Measurements from ENCODE around the gene ADGRG6. TPM values are rescaled to one million over a fixed set of nuclear protein-coding genes. Genes with fewer than 3 reads are reported as not detected.

ADGRG6 gene
- total RNA-seq, 1 experiment from 2014 or later = 5.3 TPM

DNA sequence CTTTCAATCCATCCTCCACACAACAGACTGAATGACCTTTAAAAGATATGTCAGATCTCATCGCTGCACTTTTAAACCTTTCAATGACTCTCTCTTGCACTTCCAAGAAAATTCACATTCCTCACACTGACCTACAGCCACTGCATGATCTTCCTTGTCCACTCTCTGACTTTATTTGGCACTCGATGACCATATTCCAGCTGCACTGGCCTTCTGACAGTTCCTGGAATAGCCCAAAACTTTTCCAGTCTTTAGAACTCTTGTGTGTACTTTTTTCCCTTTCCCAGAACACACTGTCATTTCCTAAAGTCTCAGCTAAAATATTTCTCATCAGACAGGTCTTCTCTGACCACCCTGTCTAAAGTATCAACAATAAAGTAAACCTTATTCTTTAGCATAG lies 174.6 kb downstream of the ADGRG6 start:
- Mint-ChIP-seq H3K9me3 (peaks cover 15% of the 10 kb centered on the region), H3K36me3 (peaks cover 10% of the 10 kb centered on the region; the same call in 1 of the 2 replicates), H3K4me1 (peaks cover 7% of the 10 kb centered on the region), H3K27me3 (ENCODE audit: low read depth) (no peaks in the 10 kb centered on the region), H3K4me3 (no peak overlapping the region), H3K27ac (no peak overlapping the region)
- POLR2A ChIA-PET = no interaction called here
- TF ChIP-seq, protein P1, sequence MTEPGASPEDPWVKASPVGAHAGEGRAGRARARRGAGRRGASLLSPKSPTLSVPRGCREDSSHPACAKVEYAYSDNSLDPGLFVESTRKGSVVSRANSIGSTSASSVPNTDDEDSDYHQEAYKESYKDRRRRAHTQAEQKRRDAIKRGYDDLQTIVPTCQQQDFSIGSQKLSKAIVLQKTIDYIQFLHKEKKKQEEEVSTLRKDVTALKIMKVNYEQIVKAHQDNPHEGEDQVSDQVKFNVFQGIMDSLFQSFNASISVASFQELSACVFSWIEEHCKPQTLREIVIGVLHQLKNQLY (CRISPR knock-in tag; IDR thresholded peaks at IDR 0.05) = no peak
- TF ChIP-seq ZNF263 (CRISPR knock-in tag; IDR thresholded peaks at IDR 0.05; ENCODE audit: low read depth) = no peak
- TF ChIP-seq, protein P2, sequence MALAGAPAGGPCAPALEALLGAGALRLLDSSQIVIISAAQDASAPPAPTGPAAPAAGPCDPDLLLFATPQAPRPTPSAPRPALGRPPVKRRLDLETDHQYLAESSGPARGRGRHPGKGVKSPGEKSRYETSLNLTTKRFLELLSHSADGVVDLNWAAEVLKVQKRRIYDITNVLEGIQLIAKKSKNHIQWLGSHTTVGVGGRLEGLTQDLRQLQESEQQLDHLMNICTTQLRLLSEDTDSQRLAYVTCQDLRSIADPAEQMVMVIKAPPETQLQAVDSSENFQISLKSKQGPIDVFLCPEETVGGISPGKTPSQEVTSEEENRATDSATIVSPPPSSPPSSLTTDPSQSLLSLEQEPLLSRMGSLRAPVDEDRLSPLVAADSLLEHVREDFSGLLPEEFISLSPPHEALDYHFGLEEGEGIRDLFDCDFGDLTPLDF (CRISPR knock-in tag; IDR thresholded peaks at IDR 0.05) = no peak
- TF ChIP-seq FOXK1 (CRISPR knock-in tag; IDR thresholded peaks at IDR 0.05) = no peak
- no peak for TF ChIP-seq JAZF1 (CRISPR knock-in tag; IDR thresholded peaks at IDR 0.05)
- no peak for TF ChIP-seq NFYB (CRISPR knock-in tag; conservative IDR thresholded peaks at IDR 0.05; ENCODE audit: low read depth)
- TF ChIP-seq, protein P3, sequence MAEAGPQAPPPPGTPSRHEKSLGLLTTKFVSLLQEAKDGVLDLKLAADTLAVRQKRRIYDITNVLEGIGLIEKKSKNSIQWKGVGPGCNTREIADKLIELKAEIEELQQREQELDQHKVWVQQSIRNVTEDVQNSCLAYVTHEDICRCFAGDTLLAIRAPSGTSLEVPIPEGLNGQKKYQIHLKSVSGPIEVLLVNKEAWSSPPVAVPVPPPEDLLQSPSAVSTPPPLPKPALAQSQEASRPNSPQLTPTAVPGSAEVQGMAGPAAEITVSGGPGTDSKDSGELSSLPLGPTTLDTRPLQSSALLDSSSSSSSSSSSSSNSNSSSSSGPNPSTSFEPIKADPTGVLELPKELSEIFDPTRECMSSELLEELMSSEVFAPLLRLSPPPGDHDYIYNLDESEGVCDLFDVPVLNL (CRISPR knock-in tag; IDR thresholded peaks at IDR 0.05; ENCODE audit: borderline replicate concordance, low read depth) = no peak
- TF ChIP-seq ZNF396 (CRISPR knock-in tag; IDR thresholded peaks at IDR 0.05; ENCODE audit: borderline replicate concordance) = no peak
- no peak for TF ChIP-seq JUN (CRISPR knock-in tag; IDR thresholded peaks at IDR 0.05)
- no peak for DNase-seq (ENCODE audit: low spot score)
- no peak for ATAC-seq
- CTCF ChIA-PET = interaction anchor here (2.9 kb wide), 1 partner anchor 62 kb away, joined by 39 read pairs; no protein-coding TSS in a partner anchor

DNA sequence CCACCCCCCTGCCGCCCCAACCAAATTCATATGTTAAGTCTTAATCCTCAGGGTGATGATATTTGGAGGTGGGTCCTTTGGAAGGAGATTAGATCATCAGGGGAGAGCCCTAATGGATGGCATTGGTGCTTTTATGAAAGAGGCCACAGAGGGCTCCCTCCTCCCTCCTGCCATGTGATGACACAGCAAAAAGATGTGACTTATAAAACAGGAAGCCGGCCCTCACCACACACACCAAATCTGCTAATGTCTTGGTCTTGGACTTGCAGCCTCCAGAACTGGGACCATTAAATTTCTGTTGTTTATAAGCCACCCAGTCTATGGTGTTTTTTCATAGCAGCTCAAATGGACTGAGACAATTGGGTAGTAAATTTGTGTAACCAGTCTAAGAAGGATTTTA lies 176.3 kb downstream of the ADGRG6 start:
- Mint-ChIP-seq H3K27me3 (ENCODE audit: low read depth) (no peaks in the 10 kb centered on the region), H3K27ac (no peak overlapping the region), H3K4me3 (no peak overlapping the region), H3K4me1 (peaks cover 7% of the 10 kb centered on the region), H3K9me3 (peaks cover 15% of the 10 kb centered on the region), H3K36me3 (peaks cover 10% of the 10 kb centered on the region; the same call in 1 of the 2 replicates)
- ChIA-PET CTCF (no interaction called here), POLR2A (no interaction called here)
- ATAC-seq (peak; percentile 68), DNase-seq (ENCODE audit: low spot score) (no peak)
- TF ChIP-seq, protein P4, sequence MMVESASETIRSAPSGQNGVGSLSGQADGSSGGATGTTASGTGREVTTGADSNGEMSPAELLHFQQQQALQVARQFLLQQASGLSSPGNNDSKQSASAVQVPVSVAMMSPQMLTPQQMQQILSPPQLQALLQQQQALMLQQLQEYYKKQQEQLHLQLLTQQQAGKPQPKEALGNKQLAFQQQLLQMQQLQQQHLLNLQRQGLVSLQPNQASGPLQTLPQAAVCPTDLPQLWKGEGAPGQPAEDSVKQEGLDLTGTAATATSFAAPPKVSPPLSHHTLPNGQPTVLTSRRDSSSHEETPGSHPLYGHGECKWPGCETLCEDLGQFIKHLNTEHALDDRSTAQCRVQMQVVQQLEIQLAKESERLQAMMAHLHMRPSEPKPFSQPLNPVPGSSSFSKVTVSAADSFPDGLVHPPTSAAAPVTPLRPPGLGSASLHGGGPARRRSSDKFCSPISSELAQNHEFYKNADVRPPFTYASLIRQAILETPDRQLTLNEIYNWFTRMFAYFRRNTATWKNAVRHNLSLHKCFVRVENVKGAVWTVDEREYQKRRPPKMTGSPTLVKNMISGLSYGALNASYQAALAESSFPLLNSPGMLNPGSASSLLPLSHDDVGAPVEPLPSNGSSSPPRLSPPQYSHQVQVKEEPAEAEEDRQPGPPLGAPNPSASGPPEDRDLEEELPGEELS (CRISPR knock-in tag; IDR thresholded peaks at IDR 0.05) = no peak
- peak; percentile 85 for TF ChIP-seq NFE2L1 (CRISPR knock-in tag; IDR thresholded peaks at IDR 0.05)

DNA sequence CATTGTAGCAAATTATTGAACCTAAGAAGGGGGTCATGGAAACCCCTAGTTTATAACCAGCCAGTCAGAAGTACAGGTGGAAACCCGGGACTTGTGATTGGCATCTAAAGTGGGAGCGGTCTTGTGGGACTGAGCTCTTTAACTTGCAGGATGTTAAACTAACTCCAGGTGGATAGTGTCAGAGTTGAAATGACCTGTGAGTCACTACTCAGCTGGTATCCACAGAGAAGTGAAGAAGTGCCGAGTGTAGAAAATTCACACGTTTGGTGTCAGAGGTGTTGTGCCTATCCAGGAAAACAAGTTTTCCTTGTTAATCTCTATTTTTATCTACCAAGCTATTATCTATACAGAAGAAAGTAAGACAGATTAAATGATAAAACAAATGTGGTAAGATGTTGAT lies 179.7 kb downstream of the ADGRG6 start:
- Mint-ChIP-seq H3K36me3 (peaks cover 10% of the 10 kb centered on the region; the same call in 1 of the 2 replicates), H3K27ac (no peak overlapping the region), H3K4me3 (no peak overlapping the region), H3K9me3 (peaks cover 30% of the 10 kb centered on the region), H3K4me1 (peaks cover 4% of the 10 kb centered on the region; the same call in 1 of the 2 replicates), H3K27me3 (ENCODE audit: low read depth) (no peaks in the 10 kb centered on the region)
- ChIA-PET POLR2A (no interaction called here), CTCF (no interaction called here)
- no peak for DNase-seq (ENCODE audit: low spot score)
- no peak for ATAC-seq
- TF ChIP-seq ZBTB21 (CRISPR knock-in tag; IDR thresholded peaks at IDR 0.05; ENCODE audit: borderline replicate concordance) (no peak), ZNF219 (CRISPR knock-in tag; IDR thresholded peaks at IDR 0.05; ENCODE audit: borderline replicate concordance) (no peak), ETV6 (CRISPR knock-in tag; IDR thresholded peaks at IDR 0.05) (no peak), GRHL2 (CRISPR knock-in tag; IDR thresholded peaks at IDR 0.05; ENCODE audit: insufficient replicate concordance, severe bottlenecking) (no peak), ZNF138 (CRISPR knock-in tag; conservative IDR thresholded peaks at IDR 0.05) (no peak), SOX15 (CRISPR knock-in tag; IDR thresholded peaks at IDR 0.05) (no peak), TCF7 (CRISPR knock-in tag; IDR thresholded peaks at IDR 0.05; ENCODE audit: low read depth) (no peak), ZNF423 (CRISPR knock-in tag; IDR thresholded peaks at IDR 0.05) (no peak), SMAD3 (CRISPR knock-in tag; IDR thresholded peaks at IDR 0.05; ENCODE audit: borderline replicate concordance) (no peak)
- TF ChIP-seq, protein P5, sequence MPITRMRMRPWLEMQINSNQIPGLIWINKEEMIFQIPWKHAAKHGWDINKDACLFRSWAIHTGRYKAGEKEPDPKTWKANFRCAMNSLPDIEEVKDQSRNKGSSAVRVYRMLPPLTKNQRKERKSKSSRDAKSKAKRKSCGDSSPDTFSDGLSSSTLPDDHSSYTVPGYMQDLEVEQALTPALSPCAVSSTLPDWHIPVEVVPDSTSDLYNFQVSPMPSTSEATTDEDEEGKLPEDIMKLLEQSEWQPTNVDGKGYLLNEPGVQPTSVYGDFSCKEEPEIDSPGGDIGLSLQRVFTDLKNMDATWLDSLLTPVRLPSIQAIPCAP (CRISPR knock-in tag; IDR thresholded peaks at IDR 0.05) = no peak
- TF ChIP-seq, protein P6, sequence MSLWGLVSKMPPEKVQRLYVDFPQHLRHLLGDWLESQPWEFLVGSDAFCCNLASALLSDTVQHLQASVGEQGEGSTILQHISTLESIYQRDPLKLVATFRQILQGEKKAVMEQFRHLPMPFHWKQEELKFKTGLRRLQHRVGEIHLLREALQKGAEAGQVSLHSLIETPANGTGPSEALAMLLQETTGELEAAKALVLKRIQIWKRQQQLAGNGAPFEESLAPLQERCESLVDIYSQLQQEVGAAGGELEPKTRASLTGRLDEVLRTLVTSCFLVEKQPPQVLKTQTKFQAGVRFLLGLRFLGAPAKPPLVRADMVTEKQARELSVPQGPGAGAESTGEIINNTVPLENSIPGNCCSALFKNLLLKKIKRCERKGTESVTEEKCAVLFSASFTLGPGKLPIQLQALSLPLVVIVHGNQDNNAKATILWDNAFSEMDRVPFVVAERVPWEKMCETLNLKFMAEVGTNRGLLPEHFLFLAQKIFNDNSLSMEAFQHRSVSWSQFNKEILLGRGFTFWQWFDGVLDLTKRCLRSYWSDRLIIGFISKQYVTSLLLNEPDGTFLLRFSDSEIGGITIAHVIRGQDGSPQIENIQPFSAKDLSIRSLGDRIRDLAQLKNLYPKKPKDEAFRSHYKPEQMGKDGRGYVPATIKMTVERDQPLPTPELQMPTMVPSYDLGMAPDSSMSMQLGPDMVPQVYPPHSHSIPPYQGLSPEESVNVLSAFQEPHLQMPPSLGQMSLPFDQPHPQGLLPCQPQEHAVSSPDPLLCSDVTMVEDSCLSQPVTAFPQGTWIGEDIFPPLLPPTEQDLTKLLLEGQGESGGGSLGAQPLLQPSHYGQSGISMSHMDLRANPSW (CRISPR knock-in tag; conservative IDR thresholded peaks at IDR 0.05; ENCODE audit: low read depth) = no peak
- TF ChIP-seq, protein P7, sequence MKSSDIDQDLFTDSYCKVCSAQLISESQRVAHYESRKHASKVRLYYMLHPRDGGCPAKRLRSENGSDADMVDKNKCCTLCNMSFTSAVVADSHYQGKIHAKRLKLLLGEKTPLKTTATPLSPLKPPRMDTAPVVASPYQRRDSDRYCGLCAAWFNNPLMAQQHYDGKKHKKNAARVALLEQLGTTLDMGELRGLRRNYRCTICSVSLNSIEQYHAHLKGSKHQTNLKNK (CRISPR knock-in tag; IDR thresholded peaks at IDR 0.05) = no peak
- TF ChIP-seq, protein P3 (CRISPR knock-in tag; IDR thresholded peaks at IDR 0.05; ENCODE audit: borderline replicate concordance, low read depth) = no peak
